A549 (cell line): Measurements from ENCODE around the gene SYPL1. TPM values are rescaled to one million over a fixed set of nuclear protein-coding genes. Genes with fewer than 3 reads are reported as not detected.

Experiments
- ATAC-seq, 2 experiments: fragments of 200-7000 bp in 1 of 2; fragments of >200 bp in 1 of 2; cut with Nextera tagmentation in 1 of 2; cut with Tn5 transposase in 1 of 2; 3 replicates each; pipeline versions ENCODE4 v1.8.0 to v1.9.1; 2018 to 2020; ENCODE audit warnings: mild to moderate bottlenecking in 1 of 2, moderate library complexity in 1 of 2
- CTCF ChIA-PET: fragments of 300-600 bp; sonication (Branson Sonifier 250); formaldehyde crosslinking; extraction: SDS; loops from one replicate; lab custom pipeline; 2021; ENCODE audit warnings: antibody characterized with exemption, inconsistent platforms; lab: Yijun Ruan, JAX
- POLR2A ChIA-PET: fragments of 350-600 bp; formaldehyde crosslinking; extraction: SDS; loops from one replicate; lab custom pipeline; 2021; ENCODE audit warnings: antibody characterized with exemption, inconsistent platforms; lab: Yijun Ruan, JAX
- DNase-seq, 2 experiments: peaks; one replicate each; pipeline versions ENCODE4 v3.0.0 to v3.0.0-alpha.2; 2011 to 2016; ENCODE audit warnings: low read depth in 1 of 2, low spot score in 1 of 2
- FAIRE-seq: peaks from 2 replicates; lab custom pipeline; 2011; peaks lifted over from hg19 to GRCh38; lab: Jason Lieb, UNC
- H3K27ac ChIP-seq, 2 experiments: fragments of >200 bp; sonication (Bioruptor Twin); formaldehyde crosslinking; 3 replicates each; pipeline ENCODE4 v1.5.1; 2016 to 2017
- H3K4me1 ChIP-seq: fragments of >200 bp; sonication (Bioruptor Twin); formaldehyde crosslinking; 3 replicates; pipeline ENCODE4 v1.6.1; 2016
- H3K4me2 ChIP-seq: fragments of >200 bp; sonication (Bioruptor Twin); formaldehyde crosslinking; 3 replicates; pipeline ENCODE4 v1.6.1; 2016
- H3K4me3 ChIP-seq: fragments of >200 bp; sonication (Bioruptor Twin); formaldehyde crosslinking; 3 replicates; pipeline ENCODE4 v1.5.1; 2016
- H3K9me3 ChIP-seq: fragments of >200 bp; sonication (Bioruptor Twin); formaldehyde crosslinking; 3 replicates; pipeline ENCODE4 v1.6.1; 2016
- BCL3 ChIP-seq: fragments of >200 bp; sonication (Bioruptor Twin); formaldehyde crosslinking; IDR thresholded peaks from 3 replicates; pipeline ENCODE4 v1.6.1; 2016
- CEBPB ChIP-seq, 2 experiments: fragments of >200 bp in 1 of 2; sonication (Bioruptor Twin) in 1 of 2; formaldehyde crosslinking in 1 of 2; IDR thresholded peaks; 2 replicates each; pipeline ENCODE4 v1.6.1; 2012 to 2016
- CHD4 ChIP-seq: fragments of 200-600 bp; sonication (generic); IDR thresholded peaks from 2 replicates; pipeline ENCODE4 v1.6.1; 2016; ENCODE audit warnings: antibody characterized with exemption, mild to moderate bottlenecking, borderline replicate concordance
- EHF ChIP-seq: fragments of 250-450 bp; sonication (Bioruptor Pico); IDR thresholded peaks from 2 replicates; pipeline ENCODE4 v1.5.0; 2020; ENCODE audit warnings: mild to moderate bottlenecking
- EP300 ChIP-seq, 2 experiments: fragments of >200 bp; sonication (Bioruptor Twin); formaldehyde crosslinking; IDR thresholded peaks; 2 replicates in 1 of 2; 3 replicates in 1 of 2; pipeline ENCODE4 v1.6.1; 2016 to 2017
- HES2 ChIP-seq: fragments of >200 bp; sonication (Bioruptor Twin); formaldehyde crosslinking; IDR thresholded peaks from 2 replicates; pipeline ENCODE4 v1.6.1; 2016
- HMGXB4 ChIP-seq: fragments of 250-450 bp; sonication (Bioruptor Pico); IDR thresholded peaks from 2 replicates; pipeline ENCODE4 v1.5.0; 2021; ENCODE audit warnings: mild to moderate bottlenecking, moderate library complexity, borderline replicate concordance
- HOXB13 ChIP-seq: fragments of 250-450 bp; sonication (Bioruptor Pico); IDR thresholded peaks from 2 replicates; pipeline ENCODE4 v1.5.0; 2020; ENCODE audit warnings: low read depth, mild to moderate bottlenecking, moderate library complexity
- HOXB5 ChIP-seq: fragments of 250-450 bp; sonication (Bioruptor Pico); IDR thresholded peaks from 2 replicates; pipeline ENCODE4 v1.5.0; 2020; ENCODE audit warnings: mild to moderate bottlenecking, moderate library complexity
- MYC ChIP-seq: IDR thresholded peaks from 2 replicates; pipeline ENCODE4 v1.6.1; 2012; ENCODE audit warnings: mild to moderate bottlenecking, inconsistent platforms, low read length, improper control_type of control experiment, borderline replicate concordance
- PBX3 ChIP-seq: IDR thresholded peaks from 2 replicates; pipeline ENCODE4 v1.6.1; 2012
- PHF8 ChIP-seq: fragments of 200-600 bp; sonication (generic); IDR thresholded peaks from 2 replicates; pipeline ENCODE4 v1.6.1; 2016; ENCODE audit warnings: low read depth, mild to moderate bottlenecking, antibody characterized with exemption, moderate library complexity, borderline replicate concordance
- REST ChIP-seq: fragments of 200-600 bp; sonication (generic); IDR thresholded peaks from 2 replicates; pipeline ENCODE4 v1.6.1; 2016; ENCODE audit warnings: antibody characterized with exemption, mild to moderate bottlenecking, moderate library complexity
- USF2 ChIP-seq: fragments of 450-650 bp; IDR thresholded peaks from 2 replicates; pipeline ENCODE4 v1.6.1; 2014; ENCODE audit warnings: antibody characterized with exemption
- ZSCAN20 ChIP-seq: fragments of 250-450 bp; sonication (Bioruptor Pico); IDR thresholded peaks from 2 replicates; pipeline ENCODE4 v1.8.0; 2022; ENCODE audit warnings: mild to moderate bottlenecking, moderate library complexity
- WGBS: methylation state at CpG from one replicate; pipeline ENCODE4 v1.1.6; 2017; ENCODE audit errors: missing lambda C conversion rate; 5-methylcytosine and 5-hydroxymethylcytosine counted together
- polyA plus RNA-seq, 4 experiments: library from polyadenylated mRNA; depleted of rRNA in 3 of 4; stranded (reverse); fragments of >200 nt; fragmentation: RNase III in 1 of 4; extraction: RNeasy Plus Mini Kit Qiagen cat#74134 plus additional on column Dnase treatment in 1 of 4; gene quantifications; 2 replicates in 3 of 4; 3 replicates in 1 of 4; pipeline ENCODE4 v1.2.3, GENCODE V29; 2011 to 2017

The SYPL1 gene
- polyA plus RNA-seq, 2 of the 4 experiments (the other 2 are of a cell fraction), result 102 to 131 TPM

- Histone ChIP-seq H3K9me3 (no peaks in the 10 kb centered on the region), H3K4me1 (peaks cover 20% of the 10 kb centered on the region), H3K4me2 (no peak overlapping the region), H3K4me3 (no peak overlapping the region), H3K27ac (no peak overlapping the region)
- TF ChIP-seq PBX3 (no peak), EP300 (IDR thresholded peaks at IDR 0.05) (no peak), EHF (no peak)
- DNase-seq (no peak), ATAC-seq (no peak), FAIRE-seq (no peak)
- POLR2A ChIA-PET, result no interaction called here
- CTCF ChIA-PET, result interaction anchor here (1.1 to 1.6 kb wide), 3 partner anchors 11 to 86 kb away, joined by 3 to 6 read pairs (median 5); no protein-coding TSS in a partner anchor
- 92% methylated on average over 4 of the region's 4 CpGs for WGBS
Observed at GRCh38 chr7:106068538-106068961, 43.6 kb downstream of the SYPL1 start.

GRCh38 chr7:106067678-106068077, 44.4 kb downstream of the SYPL1 start:
- H3K4me1 ChIP-seq, result peaks cover 26% of the 10 kb centered on the region
- no peak overlapping the region for H3K4me2 ChIP-seq
- DNase-seq, result no peak
- no peak overlapping the region for H3K27ac ChIP-seq
- 85% methylated on average over 3 of the region's 3 CpGs for WGBS
- ChIA-PET POLR2A (no interaction called here), CTCF (interaction anchor here (1.1 to 1.6 kb wide), 4 partner anchors 10 to 86 kb away, joined by 3 to 6 read pairs (median 4); no protein-coding TSS in a partner anchor)
- TF ChIP-seq ZSCAN20 (no peak), MYC (no peak), HMGXB4 (CRISPR knock-in tag) (no peak), EHF (no peak), USF2 (no peak), HOXB13 (CRISPR knock-in tag) (no peak), CEBPB (IDR thresholded peaks at IDR 0.05) (no peak), REST (no peak), BCL3 (no peak), HES2 (no peak), CHD4 (no peak), HOXB5 (CRISPR knock-in tag) (no peak), PHF8 (no peak)
- no peak for FAIRE-seq
- no peaks in the 10 kb centered on the region for H3K9me3 ChIP-seq
- H3K4me3 ChIP-seq, result no peak overlapping the region
- no peak for ATAC-seq
